ENCODE measurements around the gene XRN2.

The XRN2 gene, protein sequence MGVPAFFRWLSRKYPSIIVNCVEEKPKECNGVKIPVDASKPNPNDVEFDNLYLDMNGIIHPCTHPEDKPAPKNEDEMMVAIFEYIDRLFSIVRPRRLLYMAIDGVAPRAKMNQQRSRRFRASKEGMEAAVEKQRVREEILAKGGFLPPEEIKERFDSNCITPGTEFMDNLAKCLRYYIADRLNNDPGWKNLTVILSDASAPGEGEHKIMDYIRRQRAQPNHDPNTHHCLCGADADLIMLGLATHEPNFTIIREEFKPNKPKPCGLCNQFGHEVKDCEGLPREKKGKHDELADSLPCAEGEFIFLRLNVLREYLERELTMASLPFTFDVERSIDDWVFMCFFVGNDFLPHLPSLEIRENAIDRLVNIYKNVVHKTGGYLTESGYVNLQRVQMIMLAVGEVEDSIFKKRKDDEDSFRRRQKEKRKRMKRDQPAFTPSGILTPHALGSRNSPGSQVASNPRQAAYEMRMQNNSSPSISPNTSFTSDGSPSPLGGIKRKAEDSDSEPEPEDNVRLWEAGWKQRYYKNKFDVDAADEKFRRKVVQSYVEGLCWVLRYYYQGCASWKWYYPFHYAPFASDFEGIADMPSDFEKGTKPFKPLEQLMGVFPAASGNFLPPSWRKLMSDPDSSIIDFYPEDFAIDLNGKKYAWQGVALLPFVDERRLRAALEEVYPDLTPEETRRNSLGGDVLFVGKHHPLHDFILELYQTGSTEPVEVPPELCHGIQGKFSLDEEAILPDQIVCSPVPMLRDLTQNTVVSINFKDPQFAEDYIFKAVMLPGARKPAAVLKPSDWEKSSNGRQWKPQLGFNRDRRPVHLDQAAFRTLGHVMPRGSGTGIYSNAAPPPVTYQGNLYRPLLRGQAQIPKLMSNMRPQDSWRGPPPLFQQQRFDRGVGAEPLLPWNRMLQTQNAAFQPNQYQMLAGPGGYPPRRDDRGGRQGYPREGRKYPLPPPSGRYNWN

DNA sequence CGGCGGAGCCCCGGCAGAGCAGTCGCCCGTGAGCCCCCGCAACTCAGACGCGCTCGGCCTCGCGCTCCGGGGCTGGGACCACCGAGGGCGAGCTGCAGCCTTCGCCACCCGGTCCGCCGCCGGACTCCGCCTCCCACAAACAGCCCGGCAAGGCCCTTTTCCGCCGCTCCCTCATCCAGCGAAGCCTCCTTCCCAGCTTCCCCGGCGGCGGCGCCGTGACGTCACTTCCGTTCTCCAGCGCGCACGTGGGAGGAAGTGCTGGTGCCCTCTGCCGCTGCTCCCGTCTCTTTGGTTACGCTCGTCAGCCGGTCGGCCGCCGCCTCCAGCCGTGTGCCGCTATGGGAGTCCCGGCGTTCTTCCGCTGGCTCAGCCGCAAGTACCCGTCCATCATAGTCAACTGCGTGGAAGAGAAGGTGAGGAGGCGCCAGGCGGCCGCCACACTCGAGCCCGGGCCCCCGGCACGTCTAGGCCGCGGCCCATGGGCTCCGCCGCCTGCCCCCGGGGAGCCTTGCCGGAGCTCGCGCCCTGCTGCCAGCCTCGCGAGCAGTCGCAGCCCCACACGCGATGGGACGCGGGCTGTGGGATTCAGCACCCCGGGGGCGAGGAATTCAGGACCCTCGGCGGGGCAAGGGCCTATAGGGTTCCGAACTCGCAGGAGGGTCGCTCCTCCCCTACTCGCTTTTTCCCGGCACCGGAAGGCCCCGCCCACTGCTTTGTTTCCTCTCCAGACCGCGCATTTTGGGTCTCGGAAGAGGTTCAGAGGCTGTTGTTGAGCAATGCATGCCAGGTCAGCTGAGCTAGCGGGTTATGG, at the start of gene XRN2:
Gene XRN2 (plus strand): TSS at position 271 of the 811 bp plus-strand sequence. CDS start 68 bp downstream, at position 339.
- peak; percentile 80 for DNase-seq (ENCODE audit: low read depth, low spot score)

DNA sequence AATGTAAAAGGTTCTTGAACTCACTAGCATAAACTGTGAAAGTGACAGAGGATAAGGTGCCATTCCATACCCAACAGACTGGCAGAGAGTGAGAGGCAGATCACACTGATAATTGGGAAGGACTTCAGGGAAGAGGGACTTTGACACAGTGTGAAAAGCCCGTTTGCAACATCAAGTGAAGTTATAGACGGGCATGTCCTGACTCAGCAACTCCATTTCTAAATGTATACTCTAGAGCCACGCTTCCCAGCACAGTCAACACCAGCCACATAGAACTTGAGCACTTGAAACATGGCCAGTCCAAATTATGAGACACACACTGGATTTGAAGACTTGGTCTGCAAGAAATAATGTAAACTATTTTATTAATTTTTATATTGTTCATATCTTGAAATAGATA, 45.9 kb upstream of the XRN2 start:
- no peak for DNase-seq (ENCODE audit: low read depth, low spot score)

DNA sequence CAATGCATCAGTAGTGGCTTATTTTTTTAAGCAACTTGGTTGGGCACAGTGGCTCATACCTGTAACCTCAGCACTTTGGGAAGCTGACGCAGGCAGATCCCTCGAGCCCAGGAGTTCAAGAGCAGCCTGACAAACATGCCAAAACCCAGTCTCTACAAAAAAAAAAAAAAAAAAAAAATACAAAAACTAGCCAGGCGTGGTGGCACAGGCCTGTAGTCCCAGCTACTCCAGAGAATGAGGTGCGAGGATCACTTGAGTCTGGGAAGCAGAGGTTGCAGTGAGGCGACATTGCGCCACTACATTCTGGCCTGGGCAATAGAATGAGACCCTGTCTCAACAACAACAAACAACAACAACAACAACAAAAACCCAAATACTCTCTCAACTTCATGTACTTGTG, 44.7 kb upstream of the XRN2 start:
- DNase-seq (ENCODE audit: low read depth, low spot score), result no peak

DNA sequence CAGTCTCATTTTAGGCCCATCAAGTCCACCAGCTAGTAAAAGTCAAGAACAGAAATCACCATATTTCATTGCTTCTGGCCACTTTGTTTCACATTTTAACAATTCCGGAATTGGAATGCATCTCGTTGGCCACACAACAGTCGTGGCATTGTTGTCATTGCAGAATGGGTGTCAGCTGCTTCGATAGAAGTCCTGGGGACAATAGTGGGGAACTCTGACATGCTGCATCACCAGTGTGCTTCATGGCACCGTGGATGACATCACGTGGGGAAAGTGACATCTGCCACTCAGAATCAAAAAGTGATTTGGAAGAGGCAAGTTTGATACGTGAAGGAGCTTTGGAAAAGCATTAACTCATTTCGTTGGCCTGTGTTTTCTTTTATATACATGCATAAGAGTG, 43.8 kb upstream of the XRN2 start:
- no peak for DNase-seq (ENCODE audit: low read depth, low spot score)

DNA sequence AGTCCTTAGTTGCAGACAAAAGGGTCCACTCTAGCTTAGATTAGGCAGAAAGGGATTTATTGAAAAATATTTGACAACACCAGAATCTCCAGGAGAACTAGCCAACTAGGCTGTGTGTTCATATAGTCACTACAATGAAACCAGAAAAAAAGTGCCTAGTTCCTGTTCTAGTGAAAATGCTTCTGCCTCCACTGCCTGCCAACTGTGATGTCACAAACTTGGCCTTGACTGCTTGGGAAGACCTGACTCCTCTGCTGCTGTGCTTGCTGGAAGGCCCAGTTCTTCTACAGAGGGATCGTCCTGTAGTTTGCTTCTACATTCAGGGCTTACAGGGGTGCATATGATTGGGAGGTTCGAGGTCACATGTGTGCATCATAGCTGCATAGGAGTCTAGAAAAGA, 40.3 kb upstream of the XRN2 start:
- no peak for DNase-seq (ENCODE audit: low read depth, low spot score)

DNA sequence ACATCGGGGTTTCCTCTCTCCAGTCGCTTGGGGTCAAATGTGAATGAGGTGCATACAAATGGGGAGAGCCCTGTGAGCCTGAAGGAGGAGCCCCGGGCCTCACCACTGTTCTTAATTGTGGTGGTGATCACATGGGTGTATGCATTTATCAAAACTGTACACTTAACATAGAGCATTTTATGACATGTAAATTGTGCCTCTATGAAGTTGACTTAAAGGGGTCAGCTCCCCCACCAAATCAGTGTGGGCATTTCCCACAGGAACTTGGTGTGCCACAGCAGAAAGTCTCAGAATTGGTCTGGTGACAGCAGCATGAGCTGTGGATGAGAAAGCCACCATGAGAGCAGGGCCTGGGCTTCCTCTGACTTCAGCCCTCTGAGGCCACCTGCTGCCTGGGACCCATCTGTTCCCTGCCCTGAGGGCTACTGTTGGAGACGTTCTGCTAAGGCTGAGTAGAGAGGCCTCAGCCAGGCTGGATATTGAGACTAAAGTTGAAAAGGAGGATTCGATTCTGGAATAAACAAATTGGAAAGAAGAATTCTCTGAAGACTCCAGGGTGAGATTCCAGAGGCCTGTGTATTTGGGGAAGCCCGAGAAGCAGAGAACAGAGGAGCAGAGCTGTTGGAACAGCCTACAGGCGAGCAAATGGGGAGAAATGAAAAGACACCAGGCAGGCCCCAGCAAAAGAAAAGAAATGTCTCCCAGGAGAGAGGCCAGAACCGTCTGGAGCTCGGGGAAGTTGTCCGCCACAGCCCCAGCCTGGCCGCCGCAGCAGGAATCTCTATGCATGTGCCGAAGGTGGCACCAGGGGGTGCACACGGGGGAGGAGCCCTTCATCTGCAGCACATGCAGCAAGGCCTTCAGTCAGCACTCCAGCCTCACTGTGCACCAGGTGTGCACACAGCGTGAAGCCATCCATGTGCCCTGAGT, 37.6 kb upstream of the XRN2 start:
- no peak for DNase-seq (ENCODE audit: low read depth, low spot score)

DNA sequence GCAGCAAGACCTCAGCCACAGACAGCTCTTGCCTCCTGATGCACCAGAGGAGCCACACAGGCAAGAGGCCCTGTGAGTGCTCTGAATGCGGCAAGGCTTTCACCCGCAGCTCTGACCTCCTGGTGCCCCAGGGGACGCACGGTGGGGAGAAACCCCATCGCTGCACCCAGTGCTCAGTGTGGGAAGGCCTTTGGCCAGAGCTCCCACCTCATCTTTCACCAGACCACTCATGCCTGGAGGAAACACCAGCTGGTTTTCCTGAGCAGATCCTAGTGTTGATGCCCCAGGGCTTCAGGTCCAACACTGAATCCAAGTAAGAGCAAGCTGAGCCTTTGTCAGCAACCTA, 37.0 kb upstream of the XRN2 start:
- no peak for DNase-seq (ENCODE audit: low read depth, low spot score)

DNA sequence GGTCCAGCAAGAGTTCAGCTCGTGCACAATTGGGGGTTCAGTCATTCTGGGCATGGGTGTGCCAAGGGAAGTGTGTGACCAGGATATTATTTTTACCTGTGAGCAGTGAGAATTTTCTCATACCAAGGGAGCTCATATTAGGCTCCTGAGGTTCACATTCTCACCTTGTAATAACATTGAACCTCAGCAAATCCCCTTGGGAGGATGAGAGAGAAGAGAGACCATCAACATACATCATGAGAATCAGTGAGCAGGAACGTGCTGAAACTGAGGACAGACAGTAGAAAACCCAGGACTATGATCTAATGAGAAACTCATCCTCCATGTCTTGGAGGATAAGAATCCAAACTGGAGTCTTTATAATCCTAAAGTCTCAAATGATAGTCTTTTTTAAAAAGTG, 33.4 kb upstream of the XRN2 start:
- no peak for DNase-seq (ENCODE audit: low read depth, low spot score)

DNA sequence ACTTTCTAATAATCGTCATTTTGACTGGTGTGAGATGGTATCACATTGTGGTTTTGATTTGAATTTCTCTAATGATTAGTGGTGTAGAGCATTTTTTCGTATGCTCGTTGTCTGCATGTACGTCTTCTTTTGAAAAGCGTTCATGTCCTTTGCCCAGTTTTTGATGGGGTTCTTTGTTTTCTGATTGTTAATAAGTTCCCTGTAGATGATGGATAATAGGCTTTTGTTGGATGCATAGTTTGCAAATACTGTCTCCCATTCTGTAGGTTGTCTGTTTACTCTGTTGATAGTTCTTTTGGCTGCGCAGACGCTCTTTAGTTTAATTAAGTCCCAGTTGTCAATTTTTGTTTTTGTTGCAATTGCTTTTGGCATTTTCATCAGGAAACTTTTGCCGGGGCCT, 32.3 kb upstream of the XRN2 start:
- DNase-seq (ENCODE audit: low read depth, low spot score), result no peak

DNA sequence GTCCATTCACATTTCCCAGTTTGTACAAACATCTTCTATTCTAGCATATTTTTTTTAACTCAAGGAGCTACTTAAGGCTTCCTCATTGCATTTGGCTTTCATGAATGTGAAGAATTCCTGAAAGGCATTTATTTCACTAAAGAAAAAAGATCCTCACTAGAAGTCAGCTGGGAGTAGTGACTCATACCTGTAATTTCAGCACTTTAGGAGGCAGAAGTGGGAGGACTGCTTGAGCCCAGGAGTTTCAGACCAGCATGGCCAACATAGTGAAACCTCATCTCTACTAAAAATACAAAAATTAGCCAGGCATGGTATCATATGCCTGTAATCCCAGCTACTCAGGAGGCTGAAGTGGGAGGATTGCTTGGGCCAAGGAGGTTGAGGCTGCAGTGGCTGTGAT, 30.9 kb upstream of the XRN2 start:
- DNase-seq (ENCODE audit: low read depth, low spot score), result no peak

DNA sequence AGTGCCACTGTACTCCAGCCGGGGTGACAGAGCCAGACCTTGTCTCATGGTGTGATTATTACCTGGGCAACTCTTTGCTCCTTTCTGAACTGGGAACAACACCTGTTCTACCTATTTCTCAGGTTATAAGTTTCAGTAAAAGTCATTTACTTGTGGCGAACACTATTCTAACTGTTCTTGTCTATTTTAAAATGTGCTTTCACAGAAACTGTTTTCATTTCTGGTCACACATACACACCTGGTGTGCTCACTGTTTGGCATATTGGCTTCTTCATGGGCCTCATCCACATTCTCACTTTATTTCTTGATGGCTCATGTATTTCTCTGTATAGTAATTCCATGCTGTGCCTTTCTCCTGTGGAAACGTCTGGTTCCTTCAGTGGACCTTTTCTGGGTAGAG, 30.5 kb upstream of the XRN2 start:
- no peak for DNase-seq (ENCODE audit: low read depth, low spot score)

DNA sequence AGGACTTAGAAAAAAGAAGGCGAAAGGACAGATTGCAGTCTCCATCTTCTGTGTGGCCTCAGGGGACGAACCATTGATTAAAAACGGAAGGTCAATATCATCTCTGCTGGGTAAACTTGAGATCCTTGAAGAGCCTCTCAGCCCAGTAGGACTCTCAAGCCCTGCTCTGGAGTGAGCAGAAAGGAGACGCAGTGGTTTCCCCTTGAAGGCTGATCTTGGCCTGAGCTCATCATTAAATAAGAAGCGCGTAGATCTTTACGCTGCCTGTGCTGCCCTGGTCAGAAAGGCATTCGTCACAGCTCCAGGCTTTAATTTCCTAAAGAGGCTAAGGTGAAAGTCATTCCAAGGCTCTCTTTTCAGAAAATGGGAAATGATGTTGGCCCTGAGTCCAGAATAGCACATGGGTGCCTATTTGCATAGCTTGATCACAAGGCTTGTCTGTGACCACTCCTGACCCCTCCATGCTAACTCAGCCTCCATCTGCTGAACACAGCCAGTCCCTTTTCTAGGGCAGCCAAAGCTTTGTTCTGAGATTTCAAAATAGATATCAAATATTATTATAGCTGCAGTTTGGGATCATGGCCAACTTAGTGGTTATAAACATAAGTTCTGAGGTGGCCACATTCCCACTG, 29.3 kb upstream of the XRN2 start:
- no peak for DNase-seq (ENCODE audit: low read depth, low spot score)

DNA sequence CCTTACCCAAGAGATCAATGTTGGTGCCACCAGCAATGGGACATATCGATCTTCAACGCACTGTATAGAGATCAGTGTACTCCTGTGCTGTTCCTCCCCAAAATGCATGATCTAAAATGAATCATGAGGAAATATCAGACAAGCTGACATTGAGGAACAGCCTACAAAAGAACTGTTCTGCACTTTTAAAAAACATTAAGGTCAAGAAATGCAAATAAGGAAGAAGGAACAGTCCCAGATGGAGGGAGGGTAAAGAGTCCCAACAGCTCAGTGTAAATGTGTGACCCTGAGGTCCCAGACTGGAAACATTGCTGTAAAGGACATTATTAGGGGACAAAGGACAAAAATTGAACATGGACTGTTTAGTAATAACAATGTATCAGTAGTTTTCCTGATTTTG, 24.3 kb upstream of the XRN2 start:
- no peak for DNase-seq (ENCODE audit: low read depth, low spot score)

DNA sequence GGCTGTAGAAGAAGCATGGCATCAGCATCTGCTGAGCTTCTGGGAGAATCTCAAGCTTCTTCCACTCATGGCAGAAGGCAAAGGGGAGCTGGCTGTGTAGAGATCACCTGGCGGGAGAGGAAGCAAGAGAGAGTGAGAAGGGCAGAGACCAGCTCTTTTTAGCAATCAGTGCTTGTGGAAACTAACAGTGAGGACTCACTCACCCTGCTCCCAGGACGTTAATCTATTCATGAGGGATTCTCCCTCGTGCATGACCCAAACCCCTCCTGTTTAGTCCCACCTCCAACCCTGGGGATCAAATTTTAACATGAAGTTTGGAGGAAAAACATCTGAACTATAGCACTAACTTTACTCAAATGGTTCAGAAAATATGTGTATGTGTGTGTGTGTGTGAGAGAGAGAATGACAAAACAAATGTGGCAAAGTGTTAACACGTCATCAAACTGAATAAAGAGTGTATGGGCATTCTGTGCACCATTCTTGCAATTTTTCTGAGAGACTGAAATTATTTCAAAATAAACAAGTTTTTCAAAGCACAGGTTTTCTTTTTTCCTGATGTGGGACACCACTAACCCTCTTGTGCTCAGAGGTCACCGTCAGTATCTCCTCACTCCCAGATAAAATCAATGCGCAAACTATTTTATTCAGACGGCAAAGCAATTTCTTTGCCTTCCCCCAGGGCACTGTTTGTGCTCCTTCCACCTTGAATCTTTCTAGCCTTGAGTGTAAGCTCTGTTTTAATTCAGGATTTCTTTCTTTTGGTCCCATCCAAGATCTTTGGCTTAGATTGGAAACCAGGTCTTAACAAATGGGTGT, 23.2 kb upstream of the XRN2 start:
- no peak for DNase-seq (ENCODE audit: low read depth, low spot score)

DNA sequence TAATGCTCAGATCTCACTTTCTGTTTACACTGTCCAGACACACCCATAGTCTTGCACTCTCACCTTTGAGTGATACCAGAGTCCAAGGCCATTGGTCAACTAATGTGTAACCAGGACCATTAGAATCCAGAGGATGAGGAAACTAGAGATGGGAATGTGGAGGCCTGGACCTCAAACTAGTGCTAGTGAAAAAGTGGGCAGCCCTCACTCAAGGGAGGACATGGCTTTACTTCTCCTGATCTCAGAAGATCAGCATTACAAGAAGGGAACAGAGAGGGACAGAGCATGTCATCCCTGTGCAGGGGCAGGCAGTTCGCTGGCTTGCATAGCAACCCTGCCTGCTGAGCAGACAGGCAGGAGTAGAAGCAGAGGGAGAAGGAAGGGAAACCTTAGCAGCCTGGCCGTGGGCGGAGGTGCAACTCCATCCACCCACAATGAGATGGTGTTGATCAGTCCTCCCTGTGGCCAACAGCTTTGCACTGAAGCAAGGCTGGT, 22.6 kb upstream of the XRN2 start:
- DNase-seq (ENCODE audit: low read depth, low spot score), result no peak

DNA sequence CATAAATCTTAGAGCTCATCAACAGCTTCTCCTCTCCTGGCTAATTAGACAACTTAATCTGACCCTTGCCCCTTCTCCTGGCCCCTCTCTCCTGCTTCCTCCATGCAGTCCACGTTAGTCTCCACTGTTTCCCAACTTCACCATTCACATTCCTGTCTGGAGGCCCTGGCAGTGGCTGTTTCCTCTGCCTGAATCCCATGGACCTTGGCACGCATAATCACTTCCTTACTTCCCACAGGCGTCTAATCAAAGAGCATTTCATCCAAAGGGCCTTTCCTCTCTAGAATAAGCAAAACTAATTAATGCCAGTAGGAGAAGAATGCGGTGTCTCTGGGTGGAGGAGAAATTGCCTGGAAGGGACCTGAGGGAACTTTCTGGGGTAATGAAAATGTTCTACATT, 16.4 kb upstream of the XRN2 start:
- DNase-seq (ENCODE audit: low read depth, low spot score), result no peak

DNA sequence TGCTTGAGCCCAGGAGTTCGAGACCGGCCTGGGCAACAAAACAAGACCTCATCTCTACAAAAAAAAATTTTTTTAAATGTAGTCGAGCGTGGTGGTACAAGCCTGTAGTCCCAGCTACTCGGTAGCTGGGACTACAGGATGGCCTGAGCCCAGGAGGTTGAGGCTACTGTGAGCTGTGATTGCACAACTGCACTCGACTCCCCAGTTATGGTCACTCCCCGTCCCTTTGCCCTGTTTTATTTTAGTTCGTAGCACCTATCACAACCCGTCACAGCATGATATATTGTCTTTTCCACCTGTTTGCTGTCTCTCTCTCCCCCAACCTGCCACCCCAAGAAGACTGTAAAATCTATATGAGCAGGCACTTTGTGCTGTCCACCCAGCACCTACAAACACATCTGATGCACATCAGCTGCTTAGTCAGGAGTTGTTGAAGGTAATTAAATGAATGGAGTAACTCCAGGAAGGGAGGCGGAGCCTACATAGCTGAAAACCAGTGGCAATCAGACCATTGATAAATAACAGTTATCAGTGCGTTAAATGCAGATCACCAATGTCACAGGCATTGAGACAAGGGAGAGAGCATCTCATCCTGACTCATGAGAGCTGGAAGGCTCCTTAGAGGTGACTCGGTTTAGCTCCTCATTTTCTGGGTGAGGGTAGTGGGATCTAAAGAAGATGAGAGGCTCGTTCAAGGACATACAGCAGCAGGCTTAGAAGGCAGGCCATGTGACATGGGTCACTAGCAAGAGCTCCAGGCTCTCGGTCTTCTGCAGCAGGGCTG, 14.4 kb upstream of the XRN2 start:
- DNase-seq (ENCODE audit: low read depth, low spot score), result no peak

DNA sequence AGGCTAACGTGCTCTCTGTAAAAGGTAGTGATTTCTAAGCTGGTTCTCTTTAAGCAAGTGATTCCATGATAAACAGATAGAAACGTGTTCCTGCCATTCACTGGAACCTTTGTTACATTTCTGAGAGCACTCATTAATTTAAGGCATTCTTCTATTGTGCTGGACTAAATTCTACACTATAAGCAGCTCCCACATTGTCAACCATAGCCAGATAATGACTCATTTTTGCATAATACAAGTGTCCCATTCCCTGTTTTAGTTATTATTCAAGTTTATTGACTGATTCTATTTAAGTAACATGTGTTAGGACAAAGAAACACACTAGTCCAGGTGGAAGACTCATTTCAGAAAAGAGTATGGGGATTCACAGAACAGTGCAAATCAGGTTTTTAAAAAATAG, 13.5 kb upstream of the XRN2 start:
- no peak for DNase-seq (ENCODE audit: low read depth, low spot score)

DNA sequence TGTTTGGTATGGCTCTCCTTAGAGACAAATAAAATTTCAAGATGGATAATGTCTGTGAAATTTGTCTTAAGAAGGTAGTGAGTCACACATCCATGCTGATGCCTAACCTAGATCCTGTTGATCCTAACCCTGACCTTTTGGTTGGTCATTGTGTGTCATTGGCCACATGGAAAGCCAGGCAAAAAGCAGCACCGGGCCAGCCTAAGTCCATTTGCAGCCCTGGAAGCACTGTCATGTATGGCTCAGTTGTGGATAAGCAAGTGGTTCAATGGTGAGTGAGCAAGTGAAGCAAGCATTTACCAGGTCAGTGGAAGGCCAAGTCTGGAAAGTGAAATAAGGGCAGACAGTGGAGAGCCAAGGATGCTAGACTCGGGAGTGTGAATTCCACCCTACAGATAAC, 12.1 kb upstream of the XRN2 start:
- no peak for DNase-seq (ENCODE audit: low read depth, low spot score)

All from smooth muscle cell of the brain vasculature (primary cell).